HEK293T (cell line): ENCODE measurements around the gene HMG20B.

Source experiments
- BHLHE40 ChIP-seq: fragments of 450-650 bp; IDR thresholded peaks from 2 replicates; pipeline ENCODE4 v1.6.1; 2016; ENCODE audit warnings: mild to moderate bottlenecking, moderate library complexity, borderline replicate concordance
- LEF1 ChIP-seq: fragments of 450-650 bp; IDR thresholded peaks from 2 replicates; pipeline ENCODE4 v1.6.1; 2017; ENCODE audit warnings: mild to moderate bottlenecking, borderline replicate concordance
- SP1 ChIP-seq: fragments of 450-650 bp; IDR thresholded peaks from 2 replicates; pipeline ENCODE4 v1.6.1; 2017
- TARDBP ChIP-seq: fragments of 450-650 bp; IDR thresholded peaks from 2 replicates; pipeline ENCODE4 v1.6.1; 2016
- TF ChIP-seq, protein P1 (sequence below): fragments of 450-650 bp; IDR thresholded peaks from 2 replicates; pipeline ENCODE4 v1.6.1; 2016

DNA sequence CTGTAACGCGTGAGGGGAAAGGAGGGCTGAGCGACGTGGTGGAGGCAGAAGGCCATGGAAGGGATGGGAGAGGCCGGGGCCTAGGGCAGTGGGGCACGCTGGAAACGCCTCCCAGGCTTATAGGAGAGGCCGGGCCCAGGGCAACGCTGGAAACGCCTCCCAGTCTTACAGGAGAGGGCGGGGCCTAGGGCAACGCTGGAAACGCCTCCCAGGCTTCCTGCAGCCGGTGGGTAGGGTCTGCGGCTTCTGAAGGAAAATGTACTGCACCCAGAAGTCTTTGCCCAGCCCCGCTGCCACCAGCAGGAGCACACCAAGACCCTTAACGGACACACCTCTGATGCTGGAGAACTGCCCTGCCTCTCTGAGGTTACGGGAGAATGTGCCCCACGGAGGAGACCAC, 44.7 kb downstream of the HMG20B start:
- TF ChIP-seq LEF1 (no peak), TARDBP (no peak), BHLHE40 (no peak), SP1 (no peak)
- TF ChIP-seq, protein P1, sequence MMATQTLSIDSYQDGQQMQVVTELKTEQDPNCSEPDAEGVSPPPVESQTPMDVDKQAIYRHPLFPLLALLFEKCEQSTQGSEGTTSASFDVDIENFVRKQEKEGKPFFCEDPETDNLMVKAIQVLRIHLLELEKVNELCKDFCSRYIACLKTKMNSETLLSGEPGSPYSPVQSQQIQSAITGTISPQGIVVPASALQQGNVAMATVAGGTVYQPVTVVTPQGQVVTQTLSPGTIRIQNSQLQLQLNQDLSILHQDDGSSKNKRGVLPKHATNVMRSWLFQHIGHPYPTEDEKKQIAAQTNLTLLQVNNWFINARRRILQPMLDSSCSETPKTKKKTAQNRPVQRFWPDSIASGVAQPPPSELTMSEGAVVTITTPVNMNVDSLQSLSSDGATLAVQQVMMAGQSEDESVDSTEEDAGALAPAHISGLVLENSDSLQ = no peak
